Ureter (tissue), 1 donor: ENCODE results near the gene FTHL17. TPM values are rescaled to one million over a fixed set of nuclear protein-coding genes. Genes with fewer than 3 reads are reported as not detected.

Source experiments
- DNase-seq: peaks from one replicate; pipeline ENCODE4 v3.0.0-alpha.2; 2020; ENCODE audit warnings: low spot score
- total RNA-seq: library from RNA; stranded (reverse); gene quantifications from one replicate; pipeline ENCODE4 v1.2.4, GENCODE V29; 2023
- donor health status: DM: yes; HTN: yes; CAD: no.

The FTHL17 gene
- total RNA-seq = not detected

GRCh38 chrX:31071725-31072124 lies at the start of gene FTHL17:
Gene FTHL17 (minus strand): TSS chrX:31072041. CDS start chrX:31071953, 88 bp downstream.
- DNase-seq = no peak

- no peak for DNase-seq
These were observed 45.4 kb upstream of the FTHL17 start for GRCh38 chrX:31117266-31117665.

- DNase-seq = no peak
These were observed 43.6 kb upstream of the FTHL17 start for GRCh38 chrX:31115398-31115797.

GRCh38 chrX:31114858-31115257 lies 43.0 kb upstream of the FTHL17 start:
- no peak for DNase-seq

- DNase-seq = no peak
These were observed 40.6 kb upstream of the FTHL17 start for GRCh38 chrX:31112226-31112999.

GRCh38 chrX:31110657-31111056 lies 38.8 kb upstream of the FTHL17 start:
- DNase-seq = no peak

- DNase-seq = no peak
These were observed 27.8 kb upstream of the FTHL17 start for GRCh38 chrX:31099536-31100090.

GRCh38 chrX:31098079-31098478 lies 26.2 kb upstream of the FTHL17 start:
- no peak for DNase-seq

GRCh38 chrX:31093639-31093975 lies 21.8 kb upstream of the FTHL17 start:
- DNase-seq = no peak

GRCh38 chrX:31092970-31093638 lies 21.3 kb upstream of the FTHL17 start:
- no peak for DNase-seq

- DNase-seq = no peak
These were observed 20.6 kb upstream of the FTHL17 start for GRCh38 chrX:31092476-31092875.

- DNase-seq = no peak
These were observed 20.0 kb upstream of the FTHL17 start for GRCh38 chrX:31091819-31092218.

GRCh38 chrX:31074522-31074921 lies 2.7 kb upstream of the FTHL17 start:
- no peak for DNase-seq

- no peak for DNase-seq
These were observed 579 bp downstream of the FTHL17 start for GRCh38 chrX:31071262-31071661.

- no peak for DNase-seq
These were observed 1.8 kb downstream of the FTHL17 start for GRCh38 chrX:31070057-31070468.

- no peak for DNase-seq
These were observed 8.7 kb downstream of the FTHL17 start for GRCh38 chrX:31063114-31063513.

GRCh38 chrX:31061091-31061490 lies 10.8 kb downstream of the FTHL17 start:
- no peak for DNase-seq

GRCh38 chrX:31060016-31060415 lies 11.8 kb downstream of the FTHL17 start:
- DNase-seq = no peak

GRCh38 chrX:31058284-31058683 lies 13.6 kb downstream of the FTHL17 start:
- no peak for DNase-seq

GRCh38 chrX:31057691-31058090 lies 14.2 kb downstream of the FTHL17 start:
- no peak for DNase-seq

GRCh38 chrX:31057291-31057690 lies 14.6 kb downstream of the FTHL17 start:
- DNase-seq = no peak

- DNase-seq = no peak
These were observed 18.2 kb downstream of the FTHL17 start for GRCh38 chrX:31053621-31054020.

GRCh38 chrX:31039327-31039711 lies 32.5 kb downstream of the FTHL17 start:
- no peak for DNase-seq
